ENCODE data around the gene FLRT2.

The FLRT2 gene

GRCh38 chr14:85531141-85531586, 1.2 kb downstream of the FLRT2 start:
- DNase-seq, result peak; percentile 81

DNA sequence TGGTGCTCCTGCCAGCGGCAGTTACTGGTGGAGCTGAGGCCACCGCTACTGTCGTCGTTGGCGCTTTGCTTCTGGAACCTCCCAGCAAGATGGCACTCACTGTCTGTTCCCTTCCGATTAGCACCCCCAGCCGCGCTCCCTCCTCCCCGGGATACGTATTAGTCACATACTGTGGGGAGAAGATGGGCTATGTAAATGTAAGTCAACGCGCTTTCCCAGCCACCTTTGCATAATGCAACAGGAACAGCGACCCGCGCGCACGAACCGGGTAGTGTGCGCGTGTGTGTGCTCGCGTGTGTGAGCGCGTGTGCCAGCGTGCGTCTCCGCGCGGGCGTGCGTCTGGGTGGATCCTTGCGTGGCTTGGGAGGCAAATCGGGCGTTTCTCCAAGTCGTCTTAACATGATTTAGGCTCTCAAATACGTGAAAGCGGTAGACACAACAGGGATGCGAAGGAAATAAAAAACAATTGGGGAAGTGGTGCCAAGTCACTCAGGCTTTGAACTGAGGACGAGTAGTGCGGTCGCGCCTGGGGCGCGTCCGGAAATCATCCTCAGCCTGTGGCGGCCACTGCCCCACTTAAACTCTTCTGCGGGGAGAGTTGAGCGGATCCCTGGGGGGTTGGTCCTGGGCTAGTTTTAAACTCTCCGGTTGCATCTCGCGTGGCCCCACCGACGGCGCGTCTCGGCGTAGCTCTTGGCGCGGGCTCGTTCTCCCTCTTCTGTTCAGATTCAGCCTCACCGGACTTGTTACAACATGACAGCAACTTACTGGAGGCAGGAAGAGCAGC, 1.8 kb downstream of the FLRT2 start:
- DNase-seq, result peak; percentile 88

DNA sequence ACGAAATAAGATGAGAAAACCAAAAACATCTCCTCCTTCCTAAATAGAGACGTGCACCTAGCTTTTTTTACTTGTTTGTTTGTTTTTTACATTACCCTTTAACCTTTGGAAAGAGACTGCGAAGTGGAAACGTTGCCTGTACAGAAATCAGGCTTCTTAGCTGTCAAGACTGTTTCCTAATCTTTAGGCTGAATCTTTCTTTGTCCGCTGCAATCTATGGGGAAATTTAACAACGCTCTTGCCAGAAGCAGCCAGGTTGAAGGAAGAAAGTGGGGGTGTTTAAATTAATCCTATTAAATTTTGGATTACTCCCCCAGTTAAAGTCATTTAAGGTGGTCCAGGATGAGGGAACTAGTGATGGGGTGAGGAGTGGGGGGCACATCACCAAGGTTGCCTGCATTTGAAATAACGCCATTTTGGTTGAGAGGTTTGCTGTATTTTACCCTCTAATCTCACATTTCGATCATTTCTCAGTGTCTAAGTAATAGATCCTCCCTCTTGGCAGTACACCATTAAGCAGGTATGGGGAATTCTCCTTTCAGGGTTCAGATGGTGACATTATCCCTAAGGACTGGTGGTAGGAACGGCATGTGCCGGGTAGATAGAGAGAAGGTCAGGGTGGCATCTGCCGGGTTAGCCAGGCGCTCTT, 2.6 kb downstream of the FLRT2 start:
- no peak for DNase-seq

DNA sequence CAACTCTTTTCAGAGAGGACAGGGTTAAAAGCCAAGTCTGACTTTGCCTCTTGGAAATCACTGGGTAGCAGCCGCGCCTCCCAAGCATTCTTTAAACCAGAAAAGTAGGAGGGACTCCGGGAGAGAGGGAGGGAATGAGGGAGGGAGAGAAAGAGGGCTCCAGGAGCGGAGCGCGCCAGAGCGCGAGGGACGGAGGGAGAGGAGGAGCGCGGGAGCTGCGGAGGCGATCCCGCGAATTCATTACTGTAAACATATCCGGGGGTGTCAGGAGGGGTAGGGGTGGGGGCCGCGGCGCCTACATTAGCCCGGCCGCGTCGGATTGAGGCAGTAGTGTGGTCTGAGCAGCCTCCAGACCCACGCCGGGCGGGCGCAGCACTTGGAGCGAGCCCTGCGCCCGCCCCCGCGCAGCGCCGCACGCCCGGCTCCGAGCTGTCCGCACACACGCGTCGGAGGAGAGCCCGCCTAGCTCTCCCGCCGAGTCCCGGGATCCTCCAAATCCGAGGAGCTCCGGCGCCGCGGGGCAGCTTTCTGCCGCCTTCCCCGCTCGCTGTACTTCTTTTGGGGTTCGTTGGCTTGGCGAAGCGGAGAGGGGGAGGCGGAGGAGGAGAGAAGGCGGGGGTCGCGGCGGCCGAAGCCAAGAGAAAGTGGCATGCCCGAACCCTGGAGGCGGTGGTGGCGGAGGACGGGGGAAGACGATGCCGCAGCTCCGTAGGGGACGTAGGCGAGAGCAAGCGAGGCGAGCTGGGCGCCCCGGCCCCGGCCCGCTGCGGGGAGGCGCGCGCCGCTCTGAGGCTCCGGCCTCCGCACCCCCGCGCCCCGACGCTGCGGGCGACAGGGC, 3.3 kb downstream of the FLRT2 start:
- peak; percentile 93 for DNase-seq

- DNase-seq, result peak; percentile 31
Measured at GRCh38 chr14:85533861-85534291, 3.9 kb downstream of the FLRT2 start.

DNA sequence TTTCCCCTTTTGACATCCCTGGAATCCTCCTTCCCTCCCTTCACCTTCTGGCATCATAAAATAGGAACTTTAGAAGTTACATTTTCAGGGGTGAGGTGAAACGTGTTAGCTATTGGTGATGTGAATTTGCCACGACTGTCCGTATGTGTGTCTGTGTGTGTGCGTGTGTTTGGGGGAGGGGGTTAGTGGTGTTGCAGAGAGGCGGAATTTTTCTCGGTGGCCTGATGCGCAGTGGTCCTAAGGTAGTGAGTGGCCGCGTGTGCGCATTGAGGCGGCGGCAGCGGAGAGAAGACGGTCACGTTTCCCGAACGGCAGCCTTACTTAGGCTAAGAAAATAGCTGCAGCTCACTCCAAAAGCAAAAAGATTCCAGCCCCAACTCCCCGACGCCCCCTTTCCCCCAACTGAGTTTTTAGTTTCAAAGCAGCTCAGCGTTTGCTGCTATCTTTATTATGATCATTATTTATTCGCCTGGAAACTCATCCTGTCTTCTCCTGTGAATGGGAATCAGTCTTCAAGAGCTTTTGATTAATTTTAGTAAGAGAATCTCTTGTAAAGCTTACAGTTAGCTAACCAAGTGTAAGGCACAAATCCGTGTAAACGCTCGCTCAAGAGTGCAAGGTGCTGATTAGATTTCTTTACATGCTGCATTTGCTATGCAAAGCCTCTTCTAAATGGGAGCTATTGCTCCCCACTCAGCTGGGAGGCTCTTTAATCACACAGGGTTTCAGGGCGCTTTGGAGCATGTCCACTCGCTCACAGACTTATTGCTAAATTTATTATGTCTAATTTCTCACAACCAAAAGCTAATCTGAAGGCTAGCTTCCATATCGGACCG, 4.7 kb downstream of the FLRT2 start:
- DNase-seq, result peak; percentile 15

DNA sequence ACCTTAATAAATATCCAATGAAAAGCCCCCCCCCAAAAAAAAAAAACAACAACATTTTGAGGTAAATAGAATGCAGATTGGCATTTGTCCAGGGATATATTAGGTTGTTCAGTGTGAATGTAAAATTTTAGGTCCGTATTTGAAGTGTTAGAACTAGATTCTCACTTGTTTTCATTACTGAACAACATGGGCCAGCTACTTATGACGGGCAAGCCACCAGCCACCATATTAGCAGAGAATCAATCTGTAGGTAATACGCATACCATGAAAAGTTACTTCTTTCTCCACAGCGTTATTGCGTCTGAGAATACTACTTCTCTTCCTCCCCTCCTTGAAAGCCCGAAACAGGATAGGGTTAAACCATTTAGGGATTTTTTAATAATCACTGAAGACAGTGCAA, 5.4 kb downstream of the FLRT2 start:
- DNase-seq, result no peak

GRCh38 chr14:85535991-85536832, 6.3 kb downstream of the FLRT2 start:
- peak; percentile 77 for DNase-seq

- DNase-seq, result peak; percentile 14
Measured at GRCh38 chr14:85536833-85537190, 6.9 kb downstream of the FLRT2 start.

- no peak for DNase-seq
Measured at GRCh38 chr14:85537526-85537925, 7.6 kb downstream of the FLRT2 start.

DNA sequence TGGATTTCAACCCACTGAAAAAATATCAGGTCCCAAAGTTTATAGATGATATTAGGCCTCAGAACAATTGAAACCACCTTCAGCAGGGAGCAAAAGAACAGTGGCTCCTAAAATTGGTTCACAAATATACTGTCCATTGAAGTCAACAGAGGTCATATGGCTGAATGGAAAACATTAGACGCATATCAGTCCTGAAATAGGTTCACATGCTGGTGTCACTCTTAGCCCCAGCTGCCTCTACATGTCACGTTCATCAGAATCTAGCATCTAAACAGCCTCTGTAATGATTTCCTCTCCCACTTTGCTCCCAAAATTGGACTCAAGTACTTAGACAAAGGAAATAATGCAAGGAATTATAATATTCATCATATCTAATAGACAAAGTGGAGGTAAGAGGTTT, 8.7 kb downstream of the FLRT2 start:
- DNase-seq, result no peak

DNA sequence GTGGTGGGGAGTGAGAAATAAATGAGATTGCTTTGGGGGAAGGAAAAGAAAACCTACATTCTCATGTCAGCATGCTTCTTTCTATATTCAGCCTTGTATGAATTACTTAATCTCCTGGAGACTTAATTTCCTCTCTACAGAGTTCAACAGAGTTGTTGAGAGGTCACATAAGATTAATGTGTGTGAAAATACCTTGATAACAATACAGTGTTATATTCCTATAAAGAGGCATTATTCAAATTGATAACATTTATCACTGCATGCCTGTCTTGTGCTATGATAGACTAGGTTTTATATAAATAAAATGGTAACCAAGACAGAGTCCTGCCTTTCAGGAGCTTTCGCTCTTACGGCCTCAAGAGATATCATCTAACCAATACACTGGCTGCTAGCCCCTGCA, 9.6 kb downstream of the FLRT2 start:
- DNase-seq, result no peak

GRCh38 chr14:85542623-85543022, 12.7 kb downstream of the FLRT2 start:
- no peak for DNase-seq

GRCh38 chr14:85545738-85546137, 15.8 kb downstream of the FLRT2 start:
- DNase-seq, result no peak

DNA sequence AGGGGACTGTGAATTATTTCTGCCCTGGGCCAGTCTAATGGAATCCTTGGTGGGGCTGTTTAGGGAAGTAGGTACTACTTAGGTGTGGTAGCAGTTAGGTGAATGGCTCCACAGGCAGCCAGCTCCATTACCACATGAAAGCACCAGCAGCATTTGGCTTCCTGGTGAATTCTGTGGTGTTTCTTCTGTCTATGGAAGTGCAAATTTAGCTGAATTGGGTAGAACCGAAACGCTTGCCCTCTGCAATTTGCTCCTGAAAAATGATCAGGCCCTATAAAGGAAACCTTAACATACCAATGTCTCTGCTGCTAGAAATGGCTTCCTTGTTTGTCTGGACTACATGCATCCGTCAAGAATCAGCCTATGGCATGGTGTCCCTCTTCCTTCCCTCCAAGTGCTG, 16.4 kb downstream of the FLRT2 start:
- no peak for DNase-seq

DNA sequence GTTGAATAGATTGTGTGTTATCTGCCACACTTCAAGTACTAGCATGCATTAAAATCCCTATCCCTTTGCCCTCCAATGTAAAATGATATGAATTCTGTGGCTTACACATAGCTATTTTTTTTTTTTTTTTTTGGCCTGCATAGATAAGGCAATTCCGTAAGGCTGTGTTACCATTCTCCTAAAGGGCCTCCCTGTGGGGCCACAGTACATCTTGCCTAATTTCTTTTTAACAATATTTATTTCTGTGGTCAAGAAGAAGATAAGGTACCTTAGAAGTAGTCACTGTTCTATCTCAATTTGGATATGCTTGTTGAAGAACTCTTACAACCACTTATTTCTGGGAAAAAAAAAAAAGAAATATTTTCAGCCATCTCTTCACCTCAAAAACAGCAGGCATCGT, 19.8 kb downstream of the FLRT2 start:
- DNase-seq, result no peak

- DNase-seq, result no peak
Measured at GRCh38 chr14:85554106-85554505, 24.2 kb downstream of the FLRT2 start.

GRCh38 chr14:85556267-85556666, 26.3 kb downstream of the FLRT2 start:
- DNase-seq, result no peak

- DNase-seq, result no peak
Measured at GRCh38 chr14:85558505-85558904, 28.6 kb downstream of the FLRT2 start.

- DNase-seq, result no peak
Measured at GRCh38 chr14:85562630-85563029, 32.7 kb downstream of the FLRT2 start.

- DNase-seq, result peak; percentile 62
Measured at GRCh38 chr14:85564841-85565527, 35.0 kb downstream of the FLRT2 start.
